Spleen (tissue), 7 donors: ENCODE results near the gene SUN2.

Experiments
- POLR2A ChIP-seq, 3 donors: fragments of 450-650 bp; IDR thresholded peaks; one replicate each; pipeline ENCODE4 v1.5.1; 2017; ENCODE audit warnings: antibody characterized with exemption in 3 of 3, mild to moderate bottlenecking in 1 of 3
- TF ChIP-seq, protein P1 (sequence below), 11 experiments: fragments of 200-600 bp in 7 of 11; fragments of 450-650 bp in 4 of 11; sonication (generic) in 4 of 11; IDR thresholded peaks in 8 of 11; conservative IDR thresholded peaks in 3 of 11; 1 replicate in 7 of 11; 2 replicates in 4 of 11; pipeline versions ENCODE4 v1.4.0 to v1.8.0; 2016 to 2021; ENCODE audit warnings: antibody characterized with exemption in 11 of 11, inconsistent platforms in 4 of 11, mild to moderate bottlenecking in 1 of 11
- donor health status: DM: no; HTN: no; CAD: no; lungs with moderate emphysema.
- donor health status: DM: no; HTN: no; CAD: no.
- donor health status: DM: no; HTN: no; CAD: no.

DNA sequence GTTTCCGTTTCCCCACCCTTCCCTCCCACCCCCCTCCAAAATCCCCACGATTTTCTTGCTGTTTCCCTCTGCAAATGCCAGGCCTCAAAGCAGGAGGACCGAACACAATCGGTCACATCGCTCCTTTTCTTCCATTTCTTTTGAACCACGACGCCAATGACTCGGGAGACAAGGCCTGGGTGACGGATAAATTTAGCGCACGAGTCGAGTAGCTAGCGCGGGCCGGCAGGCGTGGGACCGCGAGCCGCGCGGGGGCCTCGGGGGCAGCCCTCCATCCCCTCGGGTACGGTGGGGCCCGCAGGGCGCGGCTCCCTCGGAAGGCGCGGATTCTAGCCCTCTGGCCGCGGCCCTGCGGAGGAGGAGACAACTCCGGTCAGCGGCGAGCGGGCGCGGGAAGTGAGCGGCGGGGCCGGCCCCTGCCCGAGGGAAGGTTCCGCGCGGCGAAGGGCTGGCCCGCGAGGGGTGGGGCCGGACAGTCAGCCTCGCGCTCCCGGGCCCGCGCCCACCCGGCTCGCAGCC lies 55.5 kb downstream of the SUN2 start:
- TF ChIP-seq, protein P1, sequence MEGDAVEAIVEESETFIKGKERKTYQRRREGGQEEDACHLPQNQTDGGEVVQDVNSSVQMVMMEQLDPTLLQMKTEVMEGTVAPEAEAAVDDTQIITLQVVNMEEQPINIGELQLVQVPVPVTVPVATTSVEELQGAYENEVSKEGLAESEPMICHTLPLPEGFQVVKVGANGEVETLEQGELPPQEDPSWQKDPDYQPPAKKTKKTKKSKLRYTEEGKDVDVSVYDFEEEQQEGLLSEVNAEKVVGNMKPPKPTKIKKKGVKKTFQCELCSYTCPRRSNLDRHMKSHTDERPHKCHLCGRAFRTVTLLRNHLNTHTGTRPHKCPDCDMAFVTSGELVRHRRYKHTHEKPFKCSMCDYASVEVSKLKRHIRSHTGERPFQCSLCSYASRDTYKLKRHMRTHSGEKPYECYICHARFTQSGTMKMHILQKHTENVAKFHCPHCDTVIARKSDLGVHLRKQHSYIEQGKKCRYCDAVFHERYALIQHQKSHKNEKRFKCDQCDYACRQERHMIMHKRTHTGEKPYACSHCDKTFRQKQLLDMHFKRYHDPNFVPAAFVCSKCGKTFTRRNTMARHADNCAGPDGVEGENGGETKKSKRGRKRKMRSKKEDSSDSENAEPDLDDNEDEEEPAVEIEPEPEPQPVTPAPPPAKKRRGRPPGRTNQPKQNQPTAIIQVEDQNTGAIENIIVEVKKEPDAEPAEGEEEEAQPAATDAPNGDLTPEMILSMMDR (IDR thresholded peaks at IDR 0.05 in 8 of 11, conservative IDR thresholded peaks at IDR 0.05 in 3 of 11), result no peak
- no peak for TF ChIP-seq POLR2A (IDR thresholded peaks at IDR 0.05)
